B cell (primary cell): ENCODE results near the gene PPP6R1.

Experiments used
- EZH2 ChIP-seq: IDR thresholded peaks from 2 replicates; pipeline ENCODE4 v1.6.1; 2012; ENCODE audit warnings: borderline replicate concordance, low read depth, mild to moderate bottlenecking, moderate library complexity, low read length; ENCODE audit not compliant: insufficient read depth, poor library complexity, severe bottlenecking
- TF ChIP-seq, protein P1 (sequence below): fragments of 200-600 bp; IDR thresholded peaks from one replicate; pipeline ENCODE4 v1.8.0; 2022; ENCODE audit warnings: antibody characterized with exemption, mild to moderate bottlenecking

- TF ChIP-seq, protein P1, sequence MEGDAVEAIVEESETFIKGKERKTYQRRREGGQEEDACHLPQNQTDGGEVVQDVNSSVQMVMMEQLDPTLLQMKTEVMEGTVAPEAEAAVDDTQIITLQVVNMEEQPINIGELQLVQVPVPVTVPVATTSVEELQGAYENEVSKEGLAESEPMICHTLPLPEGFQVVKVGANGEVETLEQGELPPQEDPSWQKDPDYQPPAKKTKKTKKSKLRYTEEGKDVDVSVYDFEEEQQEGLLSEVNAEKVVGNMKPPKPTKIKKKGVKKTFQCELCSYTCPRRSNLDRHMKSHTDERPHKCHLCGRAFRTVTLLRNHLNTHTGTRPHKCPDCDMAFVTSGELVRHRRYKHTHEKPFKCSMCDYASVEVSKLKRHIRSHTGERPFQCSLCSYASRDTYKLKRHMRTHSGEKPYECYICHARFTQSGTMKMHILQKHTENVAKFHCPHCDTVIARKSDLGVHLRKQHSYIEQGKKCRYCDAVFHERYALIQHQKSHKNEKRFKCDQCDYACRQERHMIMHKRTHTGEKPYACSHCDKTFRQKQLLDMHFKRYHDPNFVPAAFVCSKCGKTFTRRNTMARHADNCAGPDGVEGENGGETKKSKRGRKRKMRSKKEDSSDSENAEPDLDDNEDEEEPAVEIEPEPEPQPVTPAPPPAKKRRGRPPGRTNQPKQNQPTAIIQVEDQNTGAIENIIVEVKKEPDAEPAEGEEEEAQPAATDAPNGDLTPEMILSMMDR: no peak
- no peak for TF ChIP-seq EZH2
These were observed 20.8 kb downstream of the PPP6R1 start for GRCh38 chr19:55238030-55238429.
